GM18907 (cell line): ENCODE measurements around the gene OR52W1.

ENCODE experiments used
- ATAC-seq: cut with Tn5 transposase; IDR thresholded peaks from one replicate; pipeline ENCODE4 v1.9.1; 2021; ENCODE audit warnings: mild to moderate bottlenecking, moderate library complexity; ENCODE audit not compliant: unreplicated experiment

Gene OR52W1, protein sequence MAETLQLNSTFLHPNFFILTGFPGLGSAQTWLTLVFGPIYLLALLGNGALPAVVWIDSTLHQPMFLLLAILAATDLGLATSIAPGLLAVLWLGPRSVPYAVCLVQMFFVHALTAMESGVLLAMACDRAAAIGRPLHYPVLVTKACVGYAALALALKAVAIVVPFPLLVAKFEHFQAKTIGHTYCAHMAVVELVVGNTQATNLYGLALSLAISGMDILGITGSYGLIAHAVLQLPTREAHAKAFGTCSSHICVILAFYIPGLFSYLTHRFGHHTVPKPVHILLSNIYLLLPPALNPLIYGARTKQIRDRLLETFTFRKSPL

GRCh38 chr11:6199174-6199810, at the start of gene OR52W1:
TSS of gene OR52W1 (plus strand) at chr11:6199224. CDS start at chr11:6199224, 0 bp downstream.
- no peak for ATAC-seq

DNA sequence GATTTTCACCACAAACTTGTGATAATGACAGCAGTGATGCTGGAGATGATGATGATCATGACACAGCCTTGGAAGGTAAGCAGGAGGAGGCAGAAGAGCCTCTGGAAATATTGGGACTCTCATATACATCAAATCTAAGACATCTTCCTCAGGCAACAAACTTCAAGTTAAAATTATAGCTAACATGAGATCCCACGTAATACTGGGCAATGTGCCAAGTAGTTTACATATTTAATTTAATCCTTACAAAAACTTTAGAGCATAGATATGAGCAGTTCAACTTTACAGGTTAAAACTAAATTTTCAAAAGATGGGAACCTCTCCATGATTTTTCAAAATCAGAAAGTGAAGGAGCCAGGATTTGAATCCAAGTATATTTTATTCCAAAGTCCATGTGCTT, 47.9 kb upstream of the OR52W1 start:
- no peak for ATAC-seq

DNA sequence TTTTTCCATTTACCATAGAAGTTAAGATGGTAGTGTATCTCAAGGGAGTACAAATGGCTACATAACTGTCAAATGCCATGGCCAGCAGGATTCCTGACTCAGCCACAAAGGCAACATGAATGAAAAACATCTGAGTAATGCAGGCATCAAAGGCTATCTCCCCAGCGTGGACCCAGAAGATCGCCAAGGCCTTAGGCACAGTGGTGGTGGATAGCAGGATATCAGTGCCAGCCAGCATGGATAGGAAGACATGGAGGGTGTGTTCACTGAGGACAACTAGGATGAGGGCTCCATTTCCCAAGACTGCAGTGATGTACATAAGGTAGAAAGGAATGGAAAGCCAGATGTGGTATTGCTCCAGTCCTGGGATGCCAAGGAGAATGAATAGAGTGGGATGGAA, 46.9 kb upstream of the OR52W1 start:
- no peak for ATAC-seq

GRCh38 chr11:6156628-6157359, 42.2 kb upstream of the OR52W1 start:
- ATAC-seq = no peak

- no peak for ATAC-seq
Observed at GRCh38 chr11:6170226-6170625, 28.8 kb upstream of the OR52W1 start, which contains the start of gene OR52B2. TSS of gene OR52B2 (minus strand) at chr11:6170326. CDS start at chr11:6170326, 0 bp downstream.

- ATAC-seq = no peak
Observed at GRCh38 chr11:6175440-6175839, 23.6 kb upstream of the OR52W1 start.

- ATAC-seq = no peak
Observed at GRCh38 chr11:6191742-6192141, 7.3 kb upstream of the OR52W1 start.

DNA sequence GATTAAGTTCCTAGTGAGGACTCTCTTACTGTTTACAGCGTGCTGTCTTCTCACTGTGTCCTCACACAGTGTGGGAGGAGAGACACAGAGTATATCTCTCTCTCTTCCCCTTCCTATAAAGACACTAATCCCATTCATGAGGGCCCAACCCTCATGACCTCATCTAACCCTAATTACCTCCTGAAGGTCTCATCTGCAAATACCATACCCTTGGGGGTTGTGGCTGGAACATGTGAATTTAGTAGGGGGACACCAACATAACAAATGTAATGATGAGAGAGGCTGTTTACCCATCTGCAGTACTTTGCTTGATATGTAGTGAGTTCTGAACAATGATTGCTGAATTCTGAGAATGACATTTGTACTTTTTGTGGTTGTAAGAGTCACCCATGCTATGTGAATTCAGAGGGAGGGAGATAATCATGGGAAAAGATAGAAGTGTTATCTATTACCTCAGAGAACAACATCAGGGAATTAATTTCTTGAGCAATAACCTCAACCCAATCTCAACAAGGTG, 4.9 kb upstream of the OR52W1 start:
- no peak for ATAC-seq

DNA sequence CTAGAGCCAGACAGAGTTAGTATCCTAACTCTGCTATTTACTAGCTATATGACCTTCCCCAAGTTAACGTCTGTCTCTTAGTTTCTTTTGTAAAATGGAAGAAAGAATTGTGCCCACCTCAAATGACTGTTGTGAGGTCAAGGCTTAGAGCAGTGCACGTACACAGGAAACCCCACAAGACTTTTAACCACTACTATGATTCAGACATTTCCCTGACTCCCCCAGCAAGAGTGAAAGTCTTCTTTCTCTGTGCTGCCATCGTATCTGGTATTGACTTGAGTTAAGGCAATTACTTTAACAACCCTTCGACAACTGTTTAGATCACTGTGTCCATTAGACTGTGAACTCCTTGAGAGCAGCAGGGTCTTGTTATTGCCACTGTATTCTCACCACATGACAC, 2.6 kb upstream of the OR52W1 start:
- no peak for ATAC-seq

GRCh38 chr11:6197466-6198200, 1.4 kb upstream of the OR52W1 start:
- ATAC-seq = no peak

- no peak for ATAC-seq
Observed at GRCh38 chr11:6200975-6201374, 2.0 kb downstream of the OR52W1 start.

GRCh38 chr11:6201481-6201880, 2.5 kb downstream of the OR52W1 start:
- ATAC-seq = no peak

GRCh38 chr11:6202041-6202440, 3.0 kb downstream of the OR52W1 start:
- ATAC-seq = no peak

GRCh38 chr11:6203327-6203726, 4.3 kb downstream of the OR52W1 start:
- ATAC-seq = peak; percentile 90

DNA sequence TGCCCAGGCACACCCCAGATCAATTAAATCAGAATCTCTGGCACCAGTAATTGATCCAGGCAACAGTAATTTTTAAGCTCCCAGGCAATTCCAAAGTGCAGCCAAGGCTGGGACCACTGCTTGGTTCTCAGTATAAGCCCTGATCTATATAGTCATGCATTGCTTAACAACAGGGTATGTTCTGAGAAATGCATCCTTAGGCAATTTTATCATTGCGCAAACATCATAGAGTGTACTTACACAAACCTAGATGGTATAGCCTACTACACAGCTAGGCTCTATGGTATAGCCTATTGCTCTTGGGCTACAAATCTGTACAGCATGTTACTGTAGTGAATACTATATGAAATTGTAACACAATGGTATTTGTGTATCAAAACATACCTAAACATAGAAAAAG, 5.7 kb downstream of the OR52W1 start:
- ATAC-seq = no peak

DNA sequence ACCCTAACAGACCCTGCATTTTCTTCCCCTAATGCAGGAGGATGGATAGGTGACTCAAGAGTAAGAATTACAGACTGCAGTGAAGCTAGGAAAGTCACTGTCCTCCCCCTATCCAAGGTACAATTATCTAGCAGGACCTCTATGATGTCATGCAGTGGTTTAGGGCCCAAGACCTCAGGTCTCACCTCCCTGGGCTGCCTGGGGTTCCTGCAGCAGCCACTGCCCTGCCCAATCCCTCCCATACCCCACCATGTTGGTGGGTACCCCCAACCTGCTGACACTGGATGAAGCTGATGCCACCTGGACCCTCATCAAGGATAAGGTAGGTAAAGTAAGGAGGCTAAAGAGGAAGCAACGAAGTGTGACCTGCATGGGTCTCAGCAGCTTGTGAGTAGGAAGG, 6.3 kb downstream of the OR52W1 start, which contains the start of gene C11orf42:
TSS of gene C11orf42 (plus strand) at position 192 of the 400 bp plus-strand sequence. CDS start at position 251, 59 bp downstream.
- ATAC-seq = no peak

DNA sequence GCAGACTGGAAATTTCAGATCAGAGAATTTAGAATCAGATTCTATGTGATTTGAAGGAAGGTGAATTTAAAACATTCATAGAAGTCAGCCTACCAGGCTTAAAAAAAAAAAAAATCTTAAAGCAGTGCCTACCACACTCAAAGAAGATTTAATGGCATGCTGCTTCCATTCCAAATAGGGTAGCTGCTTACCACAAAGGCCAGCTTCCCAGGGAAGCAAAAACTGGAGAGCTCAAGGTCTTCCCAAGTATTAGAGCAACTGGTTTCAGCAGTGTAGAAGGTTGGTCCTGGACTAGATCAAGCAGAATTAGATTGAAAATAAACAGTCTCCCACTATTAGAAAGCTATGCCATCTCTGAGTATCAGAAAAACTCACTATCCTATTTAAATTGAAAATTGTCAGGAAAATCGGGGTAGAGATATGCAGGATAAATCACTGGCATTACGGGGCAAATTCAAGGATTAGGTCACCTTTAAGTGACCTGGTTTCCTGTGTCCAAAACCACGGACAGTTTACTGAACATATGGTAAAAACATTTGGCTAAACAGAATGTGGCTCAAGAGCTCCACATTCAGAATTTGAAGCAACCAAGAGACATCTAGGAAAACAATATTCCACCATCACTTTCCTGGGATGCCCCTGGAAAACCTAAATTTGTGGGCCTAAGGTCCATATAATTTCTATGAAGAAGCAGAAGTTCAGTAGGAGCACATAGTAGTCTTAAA, 7.6 kb downstream of the OR52W1 start:
- no peak for ATAC-seq

DNA sequence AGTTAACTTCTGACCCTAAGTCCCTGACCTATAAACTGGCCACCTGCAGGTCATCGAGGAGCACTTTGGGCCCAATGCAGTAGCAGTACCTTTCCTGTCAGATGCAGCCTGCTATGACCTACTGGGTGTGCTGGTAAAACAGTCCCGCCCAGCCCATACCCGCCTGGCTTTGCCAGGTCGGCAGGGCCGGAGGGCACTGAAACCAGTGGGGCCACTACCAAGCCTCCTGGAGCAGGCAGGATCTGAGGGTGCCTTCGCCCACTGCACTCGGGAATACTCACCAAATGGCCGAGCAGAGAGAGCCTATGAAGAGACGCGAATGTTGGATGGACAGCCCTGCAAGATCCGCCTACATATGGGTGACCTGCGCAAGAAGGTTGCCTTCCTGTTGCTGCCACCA, 10.8 kb downstream of the OR52W1 start:
- ATAC-seq = no peak

GRCh38 chr11:6210274-6210955, 11.4 kb downstream of the OR52W1 start:
- no peak for ATAC-seq

DNA sequence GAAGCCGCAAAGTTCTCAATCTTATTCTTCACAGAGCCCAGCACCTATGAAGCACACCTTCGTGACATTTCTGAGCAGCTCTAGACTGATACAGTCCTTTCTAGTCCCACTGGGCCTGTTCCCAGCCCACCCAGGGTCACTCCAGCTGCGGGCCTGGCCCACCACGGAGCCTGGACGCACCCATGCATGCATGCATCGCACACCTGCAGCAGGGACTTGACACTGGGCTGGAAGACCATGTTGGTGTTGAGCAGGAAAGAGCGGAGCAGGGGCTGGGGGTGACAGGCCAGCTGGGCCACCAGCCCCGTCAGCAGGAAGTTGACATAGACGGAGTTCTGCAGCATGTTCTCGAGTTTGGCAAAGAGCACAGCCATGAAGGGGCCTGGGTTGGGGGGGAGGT, 15.5 kb downstream of the OR52W1 start:
- ATAC-seq = no peak
